ENCODE results near the gene LSMEM2.

Gene LSMEM2

GRCh38 chr3:50233176-50233575 lies 45.7 kb upstream of the LSMEM2 start:
- H3K4me3 ChIP-seq (ENCODE audit: low read depth, low read length): no peak overlapping the region

GRCh38 chr3:50235716-50236483 lies 43.0 kb upstream of the LSMEM2 start, which contains the start of gene GNAI2:
TSS of gene GNAI2 (plus strand) at chr3:50236204. CDS start at chr3:50236336, 132 bp downstream.
- peak within 1 kb of the TSS; percentile 78 for H3K4me3 ChIP-seq (ENCODE audit: low read depth, low read length)
- peak; percentile 99 for DNase-seq (ENCODE audit: low read depth)
- TF ChIP-seq, protein P1, sequence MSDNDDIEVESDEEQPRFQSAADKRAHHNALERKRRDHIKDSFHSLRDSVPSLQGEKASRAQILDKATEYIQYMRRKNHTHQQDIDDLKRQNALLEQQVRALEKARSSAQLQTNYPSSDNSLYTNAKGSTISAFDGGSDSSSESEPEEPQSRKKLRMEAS (IDR thresholded peaks at IDR 0.05; ENCODE audit: low read depth, low read length): peak; percentile 64
- TF ChIP-seq, protein P2, sequence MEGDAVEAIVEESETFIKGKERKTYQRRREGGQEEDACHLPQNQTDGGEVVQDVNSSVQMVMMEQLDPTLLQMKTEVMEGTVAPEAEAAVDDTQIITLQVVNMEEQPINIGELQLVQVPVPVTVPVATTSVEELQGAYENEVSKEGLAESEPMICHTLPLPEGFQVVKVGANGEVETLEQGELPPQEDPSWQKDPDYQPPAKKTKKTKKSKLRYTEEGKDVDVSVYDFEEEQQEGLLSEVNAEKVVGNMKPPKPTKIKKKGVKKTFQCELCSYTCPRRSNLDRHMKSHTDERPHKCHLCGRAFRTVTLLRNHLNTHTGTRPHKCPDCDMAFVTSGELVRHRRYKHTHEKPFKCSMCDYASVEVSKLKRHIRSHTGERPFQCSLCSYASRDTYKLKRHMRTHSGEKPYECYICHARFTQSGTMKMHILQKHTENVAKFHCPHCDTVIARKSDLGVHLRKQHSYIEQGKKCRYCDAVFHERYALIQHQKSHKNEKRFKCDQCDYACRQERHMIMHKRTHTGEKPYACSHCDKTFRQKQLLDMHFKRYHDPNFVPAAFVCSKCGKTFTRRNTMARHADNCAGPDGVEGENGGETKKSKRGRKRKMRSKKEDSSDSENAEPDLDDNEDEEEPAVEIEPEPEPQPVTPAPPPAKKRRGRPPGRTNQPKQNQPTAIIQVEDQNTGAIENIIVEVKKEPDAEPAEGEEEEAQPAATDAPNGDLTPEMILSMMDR (IDR thresholded peaks at IDR 0.05; ENCODE audit: low read depth, low read length): no peak
- TF ChIP-seq MYC (IDR thresholded peaks at IDR 0.05; ENCODE audit: low read depth, low read length) (peak; percentile 75), POLR2A (IDR thresholded peaks at IDR 0.05; ENCODE audit: extremely low read depth, insufficient read length) (peak; percentile 88)

More at GRCh38 chr3:50233176-50233575, 45.7 kb upstream of the LSMEM2 start:
- no peak for DNase-seq (ENCODE audit: low read depth)
- TF ChIP-seq POLR2A (IDR thresholded peaks at IDR 0.05; ENCODE audit: extremely low read depth, insufficient read length): no peak
- TF ChIP-seq, protein P1 (IDR thresholded peaks at IDR 0.05; ENCODE audit: low read depth, low read length): no peak
- TF ChIP-seq, protein P2 (IDR thresholded peaks at IDR 0.05; ENCODE audit: low read depth, low read length): no peak
- TF ChIP-seq MYC (IDR thresholded peaks at IDR 0.05; ENCODE audit: low read depth, low read length): no peak

DNA sequence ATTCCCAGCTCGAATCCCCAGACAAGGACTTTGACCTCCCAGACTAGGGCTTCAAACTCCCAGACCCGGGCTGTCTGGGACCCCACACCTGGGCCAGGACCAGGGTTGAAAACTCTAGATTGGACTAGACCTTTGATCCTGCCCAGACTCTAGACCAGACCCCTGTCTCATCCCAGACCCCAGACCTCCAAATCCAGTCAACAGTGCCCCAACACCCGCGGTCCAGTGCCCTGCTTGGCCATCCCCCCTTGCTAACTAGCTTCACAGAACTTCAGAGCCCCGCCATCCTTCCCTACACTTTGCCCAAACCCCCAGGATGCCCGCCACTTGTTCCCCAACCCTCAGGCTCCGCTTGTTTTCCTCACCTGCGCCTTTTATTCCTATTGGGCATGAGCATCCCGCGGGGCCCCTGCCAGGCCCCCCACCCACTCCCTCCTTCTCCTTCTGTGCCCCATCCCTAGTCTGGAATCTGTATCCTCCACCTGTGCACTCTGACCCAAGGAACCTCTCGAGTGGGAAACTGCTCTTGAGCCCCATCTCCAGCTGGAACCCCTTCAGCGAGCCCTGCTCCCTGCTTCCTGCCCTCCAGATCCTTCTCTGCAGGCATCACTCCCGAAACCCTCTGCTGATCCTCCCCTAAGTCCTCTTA lies 42.3 kb upstream of the LSMEM2 start:
- TF ChIP-seq, protein P1 (IDR thresholded peaks at IDR 0.05; ENCODE audit: low read depth, low read length): no peak
- TF ChIP-seq, protein P2 (IDR thresholded peaks at IDR 0.05; ENCODE audit: low read depth, low read length): no peak
- no peak for TF ChIP-seq MYC (IDR thresholded peaks at IDR 0.05; ENCODE audit: low read depth, low read length)
- TF ChIP-seq POLR2A (IDR thresholded peaks at IDR 0.05; ENCODE audit: extremely low read depth, insufficient read length): no peak
- H3K4me3 ChIP-seq (ENCODE audit: low read depth, low read length): peak overlapping the region; percentile 78
- no peak for DNase-seq (ENCODE audit: low read depth)

DNA sequence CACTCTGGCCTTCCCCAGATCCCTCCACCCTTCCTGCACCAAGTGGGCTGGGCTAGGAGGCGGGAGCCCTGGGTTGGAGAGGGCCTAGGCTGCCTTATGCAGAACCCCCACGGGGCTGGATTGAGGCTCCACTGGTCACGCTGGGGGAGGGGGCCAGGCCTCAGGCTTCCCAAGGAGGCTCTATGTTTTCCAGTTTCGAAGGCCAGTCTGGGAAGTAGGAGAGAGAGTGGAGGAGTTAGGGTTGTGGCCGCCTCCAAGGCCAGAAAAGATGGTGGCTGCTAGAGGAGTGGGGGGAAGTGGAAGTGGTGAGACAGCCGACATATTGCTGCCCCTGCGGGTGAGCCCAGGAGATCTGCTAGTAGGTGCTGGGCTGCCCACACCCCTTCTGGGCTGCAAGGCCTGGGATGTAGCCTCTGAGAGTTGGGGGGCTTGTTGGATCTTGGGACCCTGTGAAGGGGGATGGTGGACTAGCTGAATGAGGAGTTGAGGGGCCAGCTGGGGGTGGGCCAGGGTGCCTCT lies 41.7 kb upstream of the LSMEM2 start:
- peak; percentile 66 for DNase-seq (ENCODE audit: low read depth)
- H3K4me3 ChIP-seq (ENCODE audit: low read depth, low read length): peak overlapping the region; percentile 78
- TF ChIP-seq, protein P1 (IDR thresholded peaks at IDR 0.05; ENCODE audit: low read depth, low read length): no peak
- no peak for TF ChIP-seq POLR2A (IDR thresholded peaks at IDR 0.05; ENCODE audit: extremely low read depth, insufficient read length)
- no peak for TF ChIP-seq MYC (IDR thresholded peaks at IDR 0.05; ENCODE audit: low read depth, low read length)
- TF ChIP-seq, protein P2 (IDR thresholded peaks at IDR 0.05; ENCODE audit: low read depth, low read length): no peak

- peak; percentile 93 for DNase-seq (ENCODE audit: low read depth)
- H3K4me3 ChIP-seq (ENCODE audit: low read depth, low read length): peak overlapping the region; percentile 78
Measured at GRCh38 chr3:50237754-50238548, 40.9 kb upstream of the LSMEM2 start.

More at GRCh38 chr3:50237754-50238548, 40.9 kb upstream of the LSMEM2 start:
- TF ChIP-seq, protein P1 (IDR thresholded peaks at IDR 0.05; ENCODE audit: low read depth, low read length): peak; percentile 49
- TF ChIP-seq, protein P2 (IDR thresholded peaks at IDR 0.05; ENCODE audit: low read depth, low read length): no peak
- peak; percentile 33 for TF ChIP-seq POLR2A (IDR thresholded peaks at IDR 0.05; ENCODE audit: extremely low read depth, insufficient read length)
- TF ChIP-seq MYC (IDR thresholded peaks at IDR 0.05; ENCODE audit: low read depth, low read length): 0 out of 2 replicates have a peak, but pooled peaks have one; percentile 3
